Transverse colon (tissue), 4 donors: ENCODE measurements around the gene SKIDA1. TPM values are rescaled to one million over a fixed set of nuclear protein-coding genes. Genes with fewer than 3 reads are reported as not detected.
"Not testable (repeated sequence)": the region's sequence is repeated elsewhere in the genome, so short reads cannot be mapped to it uniquely, and the experiment has no call there.

Source experiments
- DNase-seq: peaks from one replicate; pipeline ENCODE4 v3.0.0-alpha.2; 2019
- H3K27ac ChIP-seq, 4 donors: fragments of 200-600 bp; sonication (generic); 2 replicates each; pipeline ENCODE4 v1.5.1; 2016 to 2018; ENCODE audit warnings: inconsistent platforms in 4 of 4
- H3K27me3 ChIP-seq: fragments of 200-600 bp; sonication (generic); 2 replicates; pipeline ENCODE4 v1.5.1; 2017; ENCODE audit warnings: inconsistent platforms
- H3K36me3 ChIP-seq, 4 donors: fragments of 200-600 bp; sonication (generic); 2 replicates each; pipeline ENCODE4 v1.5.1; 2017 to 2019; ENCODE audit warnings: inconsistent platforms in 4 of 4
- H3K4me1 ChIP-seq, 4 donors: fragments of 200-600 bp; sonication (generic); 2 replicates each; pipeline ENCODE4 v1.5.1; 2017 to 2020; ENCODE audit warnings: inconsistent platforms in 4 of 4
- H3K4me3 ChIP-seq, 4 donors: fragments of 200-600 bp; sonication (generic); 1 replicate in 1 of 4; 2 replicates in 3 of 4; pipeline versions ENCODE4 v1.5.1 to v1.6.1; 2017 to 2019; ENCODE audit warnings: inconsistent platforms in 4 of 4
- H3K9me3 ChIP-seq, 2 donors: fragments of 200-600 bp; sonication (generic); 2 replicates each; pipeline ENCODE4 v1.5.1; 2017 to 2019; ENCODE audit warnings: inconsistent platforms in 2 of 2
- EP300 ChIP-seq: sonication (generic); formaldehyde crosslinking; IDR thresholded peaks from one replicate; pipeline ENCODE4 v1.6.1; 2017; ENCODE audit warnings: antibody characterized with exemption, low read depth
- POLR2A ChIP-seq: fragments of 450-650 bp; IDR thresholded peaks from one replicate; pipeline ENCODE4 v1.6.1; 2016; ENCODE audit warnings: antibody characterized with exemption, mild to moderate bottlenecking, moderate library complexity
- POLR2AphosphoS5 ChIP-seq, 3 donors: sonication (generic); formaldehyde crosslinking; IDR thresholded peaks; one replicate each; pipeline ENCODE4 v1.6.1; 2016; ENCODE audit warnings: antibody characterized with exemption in 3 of 3
- WGBS, 2 donors: methylation state at CpG; one replicate each; pipeline ENCODE4 v1.1.5; 2018; ENCODE audit warnings: low coverage in 1 of 2; 5-methylcytosine and 5-hydroxymethylcytosine counted together
- in situ Hi-C, 4 donors: fragments of 200-750 bp; cut with MboI; loops; one replicate each; pipeline versions ENCODE4 v1.15.0 to v1.15.1; 2017; ENCODE audit warnings: low sequenced_read_pairs in 3 of 4, low pct_ligation_motif_present in 1 of 4, low pct_unique_long_range_greater_than_20kb in 1 of 4
- intact Hi-C: fragments of 100-400 bp; cut with DNase I; formaldehyde crosslinking; loops from one replicate; pipeline ENCODE4 v1.15.1; 2023; ENCODE audit warnings: low total_unique reads
- total RNA-seq, 4 donors: library from RNA; depleted of rRNA; stranded (reverse); fragments of >200 nt; gene quantifications; one replicate each; pipeline ENCODE4 v1.1.0, GENCODE V29; 2016
- TF ChIP-seq, protein P1 (sequence below), 5 experiments: fragments of 200-600 bp in 3 of 5; fragments of 450-650 bp in 2 of 5; sonication (generic) in 3 of 5; IDR thresholded peaks; 1 replicate in 2 of 5; 2 replicates in 3 of 5; pipeline ENCODE4 v1.5.1; 2016 to 2017; ENCODE audit warnings: antibody characterized with exemption in 5 of 5, inconsistent platforms in 3 of 5, mild to moderate bottlenecking in 2 of 5, moderate library complexity in 1 of 5

The SKIDA1 gene
- under 1 TPM in 2 of 4 donors, not detected in 2; 0.27 to 0.60 TPM for total RNA-seq

DNA sequence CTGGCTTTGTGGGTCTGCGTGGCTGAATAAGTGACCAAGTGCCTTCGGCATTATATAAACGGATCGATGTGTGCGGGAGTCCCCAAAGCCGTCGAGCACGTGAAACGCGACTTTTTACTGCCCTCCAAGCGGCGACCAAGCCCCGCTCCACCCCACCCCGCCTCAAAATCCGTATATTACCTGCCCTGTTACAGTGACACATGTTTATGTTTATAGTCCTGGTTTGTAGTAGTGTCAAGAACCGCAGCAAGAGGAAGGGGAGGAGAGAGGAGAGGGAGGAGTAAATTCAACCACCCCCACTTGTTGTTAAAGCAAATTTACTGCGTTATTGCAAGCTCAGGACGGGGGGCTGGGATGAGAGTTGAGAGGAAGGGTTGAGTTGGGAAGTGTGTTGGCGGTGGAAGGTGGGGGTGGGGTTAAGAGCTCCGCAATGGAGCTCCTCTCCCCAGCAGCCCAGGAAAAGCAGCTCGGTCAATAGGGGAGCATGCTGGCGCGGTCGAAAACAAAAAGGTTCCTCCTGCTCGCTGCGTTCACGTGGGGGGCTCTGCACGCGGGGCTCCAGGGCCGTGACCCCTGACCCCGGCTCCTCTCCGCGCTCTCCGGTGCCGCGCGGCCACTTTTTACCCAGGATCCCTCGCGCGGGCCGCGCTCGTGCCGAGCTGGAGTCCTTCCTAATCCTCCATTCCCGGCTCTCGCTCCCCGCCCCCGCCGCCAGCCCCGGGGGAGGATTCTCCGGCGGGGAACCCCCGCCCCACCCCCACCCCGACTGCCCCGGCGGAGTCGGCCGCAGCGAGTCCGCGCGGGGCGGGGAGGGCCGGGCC is at the start of gene SKIDA1:
Gene SKIDA1, minus strand, starts transcription at position 316 of the 821 bp plus-strand sequence. CDS start 7,860 bp downstream, outside the sequence.
- H3K36me3 ChIP-seq = no peaks in the 10 kb centered on the region
- TF ChIP-seq, protein P1, sequence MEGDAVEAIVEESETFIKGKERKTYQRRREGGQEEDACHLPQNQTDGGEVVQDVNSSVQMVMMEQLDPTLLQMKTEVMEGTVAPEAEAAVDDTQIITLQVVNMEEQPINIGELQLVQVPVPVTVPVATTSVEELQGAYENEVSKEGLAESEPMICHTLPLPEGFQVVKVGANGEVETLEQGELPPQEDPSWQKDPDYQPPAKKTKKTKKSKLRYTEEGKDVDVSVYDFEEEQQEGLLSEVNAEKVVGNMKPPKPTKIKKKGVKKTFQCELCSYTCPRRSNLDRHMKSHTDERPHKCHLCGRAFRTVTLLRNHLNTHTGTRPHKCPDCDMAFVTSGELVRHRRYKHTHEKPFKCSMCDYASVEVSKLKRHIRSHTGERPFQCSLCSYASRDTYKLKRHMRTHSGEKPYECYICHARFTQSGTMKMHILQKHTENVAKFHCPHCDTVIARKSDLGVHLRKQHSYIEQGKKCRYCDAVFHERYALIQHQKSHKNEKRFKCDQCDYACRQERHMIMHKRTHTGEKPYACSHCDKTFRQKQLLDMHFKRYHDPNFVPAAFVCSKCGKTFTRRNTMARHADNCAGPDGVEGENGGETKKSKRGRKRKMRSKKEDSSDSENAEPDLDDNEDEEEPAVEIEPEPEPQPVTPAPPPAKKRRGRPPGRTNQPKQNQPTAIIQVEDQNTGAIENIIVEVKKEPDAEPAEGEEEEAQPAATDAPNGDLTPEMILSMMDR (IDR thresholded peaks at IDR 0.05) = no peak
- peak; percentile 12 to 34 (median 30) for TF ChIP-seq POLR2AphosphoS5 (IDR thresholded peaks at IDR 0.05)
- peak within 1 kb of the TSS; percentile 94 to 96 (median 95) for H3K27ac ChIP-seq
- in situ Hi-C loops = no loop called here
- H3K4me3 ChIP-seq = peak within 1 kb of the TSS; percentile 54 to 67 (median 63)
- peaks cover 0 to 41% (median 14%) of the 10 kb centered on the region in 4 donors for H3K4me1 ChIP-seq
- peak; percentile 82 for DNase-seq
- WGBS, 2 donors = 0 to 2% methylated on average over 4 to 45 of the region's 64 CpGs
- intact Hi-C loops = loop anchor here (2.0 kb wide), 1 partner anchor 795 kb away; the partner anchor contains the start of gene BMI1
- no peaks in the 10 kb centered on the region for H3K9me3 ChIP-seq
- peaks cover 47% of the 10 kb centered on the region for H3K27me3 ChIP-seq

DNA sequence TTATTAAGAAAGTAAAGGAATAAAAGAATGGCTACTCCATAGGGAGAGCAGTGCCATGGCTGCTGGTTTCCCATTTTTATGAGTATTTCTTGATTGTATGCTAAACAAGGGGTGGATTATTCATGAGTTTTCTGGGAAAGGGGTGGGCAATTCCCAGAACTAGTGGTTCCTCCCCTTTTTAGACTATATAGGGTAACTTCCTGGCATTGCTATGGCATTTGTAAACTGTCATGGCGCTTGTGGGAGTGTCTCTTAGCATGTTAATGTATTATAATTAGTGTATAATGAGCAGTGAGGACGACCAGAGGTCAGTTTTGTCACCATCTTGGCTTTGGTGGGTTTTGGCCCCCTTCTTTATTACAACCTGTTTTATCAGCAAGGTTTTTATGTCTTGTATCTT is 49.0 kb upstream of the SKIDA1 start:
- in situ Hi-C loops, DNase-seq, H3K9me3 ChIP-seq, intact Hi-C loops, H3K27me3 ChIP-seq, H3K4me3 ChIP-seq, H3K27ac ChIP-seq, H3K36me3 ChIP-seq: not testable (repeated sequence)
- 88% methylated on average over 2 of the region's 2 CpGs; no CpG with 5 or more reads in 1 of the 2 donors for WGBS, 2 donors
- H3K4me1 ChIP-seq = peaks cover 0 to 21% (median 7%) of the 10 kb centered on the region in 4 donors

DNA sequence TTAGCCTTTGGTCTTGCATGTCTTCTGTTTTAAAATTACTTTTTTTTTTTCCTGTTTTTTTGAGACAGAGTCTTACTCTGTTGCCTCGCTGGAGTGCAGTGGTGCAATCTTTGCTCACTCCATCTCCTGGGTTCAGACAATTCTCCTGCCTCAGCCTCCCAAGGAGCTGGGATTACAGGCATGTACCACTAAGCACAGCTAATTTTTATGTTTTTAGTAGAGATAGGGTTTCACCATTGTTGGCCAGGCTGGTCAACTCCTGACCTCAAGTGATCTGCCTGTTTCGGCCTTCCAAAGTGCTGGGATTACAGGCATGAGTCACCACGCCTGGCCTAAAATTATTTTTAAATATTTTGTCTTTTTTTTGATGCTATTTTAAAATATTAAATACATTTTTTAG is 47.1 kb upstream of the SKIDA1 start:
- H3K36me3 ChIP-seq = no peaks in the 10 kb centered on the region
- no peak for DNase-seq
- H3K4me3 ChIP-seq = no peak overlapping the region
- H3K4me1 ChIP-seq = peaks cover 0 to 21% (median 11%) of the 10 kb centered on the region in 4 donors
- 75 to 82% methylated on average over 3 of the region's 3 CpGs for WGBS, 2 donors
- TF ChIP-seq, protein P1 (IDR thresholded peaks at IDR 0.05) = no peak
- TF ChIP-seq EP300 (no peak), POLR2AphosphoS5 (IDR thresholded peaks at IDR 0.05) (no peak), POLR2A (no peak)
- H3K9me3 ChIP-seq = no peaks in the 10 kb centered on the region
- in situ Hi-C loops (no loop called here), intact Hi-C loops (no loop called here)
- no peaks in the 10 kb centered on the region for H3K27me3 ChIP-seq
- no peak overlapping the region for H3K27ac ChIP-seq

DNA sequence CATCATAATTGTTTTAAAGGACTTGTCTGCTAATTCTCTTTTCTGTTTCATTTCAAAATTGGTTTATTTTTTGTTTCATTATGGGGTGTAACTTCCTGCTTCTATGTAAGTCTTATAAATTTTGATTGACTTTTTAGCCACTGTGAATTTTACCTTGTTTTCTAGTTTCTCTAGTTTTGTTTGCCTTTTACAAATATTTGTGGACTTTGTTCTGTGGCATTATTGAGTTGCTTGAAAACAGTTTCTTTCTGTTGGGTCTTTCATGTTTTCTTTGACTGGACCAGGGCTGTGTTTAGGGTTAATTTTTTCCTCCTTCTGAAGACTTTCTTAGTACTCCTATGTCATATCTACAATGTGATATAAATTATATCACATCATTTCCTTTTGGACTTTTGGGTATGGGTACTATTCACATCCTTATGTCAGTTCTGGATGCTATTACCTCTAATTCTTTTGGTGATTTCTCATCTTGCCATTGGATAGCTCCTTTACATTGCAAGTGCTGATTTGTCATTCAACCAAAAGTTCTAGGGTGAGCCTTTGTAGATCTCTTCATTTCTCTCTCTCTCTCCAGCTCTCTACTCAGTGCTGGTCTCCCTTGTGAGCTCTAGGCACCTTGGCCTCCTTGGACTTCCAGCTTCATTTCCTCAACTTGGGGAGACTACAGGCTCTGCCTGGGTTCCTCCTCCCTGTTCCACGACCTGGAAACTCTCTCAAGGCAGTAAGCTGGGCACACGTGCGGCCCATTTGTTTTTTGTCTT is 45.5 kb upstream of the SKIDA1 start:
- Histone ChIP-seq H3K4me1 (peaks cover 0 to 32% (median 11%) of the 10 kb centered on the region in 4 donors), H3K27ac (no peak overlapping the region), H3K27me3 (no peaks in the 10 kb centered on the region), H3K9me3 (no peaks in the 10 kb centered on the region), H3K4me3 (no peak overlapping the region), H3K36me3 (no peaks in the 10 kb centered on the region)
- no peak for DNase-seq
- WGBS, 2 donors = 63 to 80% methylated on average over 3 of the region's 3 CpGs
- TF ChIP-seq EP300 (no peak), POLR2AphosphoS5 (IDR thresholded peaks at IDR 0.05) (no peak), POLR2A (no peak)
- TF ChIP-seq, protein P1 (IDR thresholded peaks at IDR 0.05) = no peak
- in situ Hi-C loops = no loop called here
- intact Hi-C loops = no loop called here

DNA sequence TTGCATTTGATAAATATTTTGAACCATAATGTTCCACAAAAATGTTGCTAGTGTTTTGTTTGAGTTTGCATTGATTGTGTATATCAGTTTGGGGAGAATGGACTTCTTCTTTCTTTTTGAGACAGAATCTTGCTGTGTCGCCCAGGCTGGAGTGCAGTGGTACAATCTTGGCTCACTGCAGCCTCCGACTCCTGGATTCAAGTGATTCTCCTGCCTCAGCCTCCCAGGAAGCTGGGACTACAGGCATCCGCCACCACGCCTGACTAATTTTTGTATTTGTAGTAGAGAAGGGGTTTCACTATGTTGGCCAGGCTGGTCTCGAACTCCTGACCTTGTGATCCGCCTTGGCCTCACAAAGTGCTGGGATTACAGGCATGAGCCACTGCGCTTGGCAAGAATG is 33.5 kb upstream of the SKIDA1 start:
- WGBS, 2 donors = 97 to 98% methylated on average over 6 to 7 of the region's 7 CpGs
- H3K4me3 ChIP-seq, intact Hi-C loops, H3K9me3 ChIP-seq, H3K27me3 ChIP-seq, DNase-seq, H3K4me1 ChIP-seq, in situ Hi-C loops, H3K27ac ChIP-seq: not testable (repeated sequence)
- peaks cover 0 to 22% (median 7%) of the 10 kb centered on the region in 4 donors for H3K36me3 ChIP-seq
